Measurements from ENCODE around the gene NRIP1.
A peak's percentile ranks its signal among the peaks of the same experiment; 100 is the strongest.

Gene NRIP1

DNA sequence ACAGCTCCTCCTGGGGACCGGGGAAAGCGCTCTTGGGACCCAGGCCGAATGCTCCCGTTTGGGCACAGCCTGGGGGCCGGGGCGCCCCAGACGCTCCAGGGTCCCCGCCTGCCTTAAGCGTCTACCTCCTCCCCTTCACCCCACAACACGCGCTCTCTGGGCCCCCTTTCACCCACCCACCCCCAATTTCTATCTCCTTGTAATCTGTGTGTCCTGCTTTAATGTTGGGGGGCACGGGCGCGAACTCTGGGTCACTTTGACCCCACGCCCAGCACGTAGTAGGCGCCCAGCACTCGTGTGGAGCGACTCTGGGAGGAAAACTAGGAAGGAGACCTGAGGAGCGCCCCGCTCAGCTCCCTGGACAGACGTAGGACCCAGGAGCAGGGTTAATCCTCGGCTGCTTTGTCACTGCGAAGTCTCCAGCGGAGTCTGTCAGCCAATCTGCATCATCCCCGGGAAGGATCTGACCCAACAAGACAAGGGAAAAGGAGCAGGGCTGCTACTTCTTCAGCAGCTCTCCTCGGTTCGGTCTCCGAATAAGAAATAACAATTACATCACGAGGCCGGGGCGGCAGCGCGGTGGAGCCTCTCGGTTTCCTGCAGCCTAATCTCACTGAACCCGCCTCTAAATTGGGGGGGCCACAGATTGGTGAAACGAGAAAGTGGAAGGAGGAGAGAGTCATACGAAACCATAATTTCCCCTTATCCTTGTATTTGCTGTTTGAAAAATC is 757 bp upstream of the NRIP1 start:
- DNase-seq: peak; percentile 83

DNA sequence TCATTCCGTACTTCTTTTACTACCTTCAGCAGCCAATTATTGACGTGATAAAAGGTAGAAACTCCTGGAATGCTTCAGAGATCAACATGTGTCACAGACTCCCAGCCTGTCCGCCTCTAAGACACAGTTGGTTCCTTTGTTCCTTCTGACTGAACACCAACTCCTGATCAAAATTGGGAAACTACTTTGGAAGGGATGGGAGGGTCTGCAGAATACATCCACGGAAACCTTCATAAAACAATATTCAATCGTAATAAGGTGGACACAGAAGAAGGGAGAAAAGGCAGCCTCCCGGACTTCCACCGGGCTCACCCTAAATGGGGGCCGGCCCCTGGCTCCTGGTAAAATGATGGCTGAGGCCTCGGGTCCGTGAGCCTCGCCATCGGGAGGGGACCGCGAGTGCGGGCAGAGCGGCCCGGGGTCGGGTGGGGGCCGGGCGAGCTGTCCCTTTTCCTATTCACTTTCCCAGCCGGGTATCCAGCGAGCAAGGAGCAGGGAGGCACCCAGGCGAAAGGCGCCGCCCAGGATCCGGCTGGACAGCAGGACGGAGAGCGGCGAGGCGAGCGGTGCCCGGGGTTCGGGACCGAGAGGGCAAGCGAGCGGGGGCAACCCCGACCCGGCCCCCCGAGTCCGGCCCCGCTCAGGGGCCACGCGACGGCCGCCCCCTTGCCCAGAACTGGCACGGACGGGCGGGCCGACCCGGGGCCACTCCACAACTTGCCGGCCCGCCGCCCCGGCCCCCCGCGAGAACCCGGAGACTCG is 805 bp downstream of the NRIP1 start:
- DNase-seq: peak; percentile 46

- DNase-seq: peak; percentile 12
Observed at GRCh38 chr21:15063081-15063813, 1.6 kb downstream of the NRIP1 start.

DNA sequence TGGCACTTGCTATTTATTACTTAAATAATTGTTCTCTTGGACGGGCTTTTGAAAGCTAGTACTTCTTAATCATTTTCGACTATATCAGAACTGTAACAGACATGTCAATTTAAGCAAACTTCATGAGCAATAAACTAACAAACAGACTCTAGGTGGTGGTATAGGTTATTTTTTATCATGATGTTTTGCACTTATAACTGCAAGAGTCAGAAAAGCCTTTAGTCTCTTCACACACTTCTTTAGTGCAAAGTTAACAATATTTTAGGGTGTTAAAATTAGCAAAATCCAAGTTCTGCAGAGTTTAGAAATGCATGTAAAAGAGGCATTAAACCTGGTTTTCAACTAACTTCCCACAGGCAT is 2.2 kb downstream of the NRIP1 start:
- DNase-seq: peak; percentile 11

- DNase-seq: no peak
Observed at GRCh38 chr21:15061747-15062605, 2.8 kb downstream of the NRIP1 start.

DNA sequence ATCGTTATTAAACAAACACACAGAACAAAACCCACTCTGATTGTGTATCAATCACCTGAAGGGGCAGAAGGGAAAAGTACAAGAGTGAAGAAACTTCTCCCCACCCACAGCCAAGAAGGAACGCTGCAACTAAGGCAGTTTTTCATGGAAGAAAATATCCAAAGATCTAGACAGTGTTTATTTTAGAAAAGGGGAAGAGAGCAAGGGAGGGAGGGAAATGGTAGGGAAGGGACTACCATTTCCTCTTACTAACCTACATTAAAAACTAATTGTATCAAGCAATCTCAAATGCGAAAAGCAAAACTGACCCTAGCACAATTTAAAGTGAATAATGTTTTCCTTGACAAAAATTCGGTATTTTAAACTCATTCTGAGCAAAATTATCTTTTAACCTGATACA is 3.5 kb downstream of the NRIP1 start:
- no peak for DNase-seq

GRCh38 chr21:15060543-15061175 is 4.1 kb downstream of the NRIP1 start:
- peak; percentile 52 for DNase-seq

- no peak for DNase-seq
Observed at GRCh38 chr21:15059397-15059796, 5.4 kb downstream of the NRIP1 start.

- DNase-seq: peak; percentile 81
Observed at GRCh38 chr21:15058854-15059263, 5.9 kb downstream of the NRIP1 start.

DNA sequence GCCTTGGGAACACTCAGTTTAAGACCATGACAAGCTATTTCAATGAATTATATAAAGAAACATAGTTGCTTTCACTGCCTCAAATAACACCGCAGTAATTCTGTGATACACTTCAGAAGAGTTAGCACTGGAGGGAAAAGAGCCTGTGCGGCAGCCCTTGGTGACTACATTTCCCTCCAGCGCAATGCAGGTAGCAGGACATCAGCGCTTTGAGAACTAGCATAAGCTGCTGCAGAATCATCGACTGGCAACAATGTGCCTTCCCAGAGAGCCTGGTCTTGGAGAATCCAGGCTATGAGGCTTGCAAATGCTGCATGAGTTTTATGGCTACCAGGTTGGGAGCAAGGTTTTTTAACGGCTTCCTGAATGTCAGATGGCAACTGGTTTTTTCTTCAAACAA is 7.5 kb downstream of the NRIP1 start:
- DNase-seq: no peak

- no peak for DNase-seq
Observed at GRCh38 chr21:15054606-15055239, 10.1 kb downstream of the NRIP1 start.

GRCh38 chr21:15054089-15054488 is 10.7 kb downstream of the NRIP1 start:
- DNase-seq: no peak

DNA sequence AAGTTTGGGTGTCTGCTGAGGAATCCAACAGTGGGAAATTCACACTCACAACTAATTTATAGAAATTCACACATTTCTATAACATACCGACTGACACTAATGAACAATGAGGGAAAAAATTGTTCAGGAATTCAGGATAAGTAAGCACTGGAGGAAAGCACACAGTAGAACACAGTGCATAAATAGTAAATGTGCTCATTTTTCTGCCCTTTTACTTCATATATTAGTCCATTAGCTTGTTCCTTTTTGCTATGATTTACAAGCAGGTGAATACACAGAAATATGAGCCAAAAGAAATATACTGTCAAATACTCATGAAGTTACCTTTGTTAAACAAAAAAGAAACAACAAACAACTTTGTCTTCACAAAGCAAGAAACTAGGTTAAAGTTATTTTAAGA is 11.3 kb downstream of the NRIP1 start:
- DNase-seq: no peak

DNA sequence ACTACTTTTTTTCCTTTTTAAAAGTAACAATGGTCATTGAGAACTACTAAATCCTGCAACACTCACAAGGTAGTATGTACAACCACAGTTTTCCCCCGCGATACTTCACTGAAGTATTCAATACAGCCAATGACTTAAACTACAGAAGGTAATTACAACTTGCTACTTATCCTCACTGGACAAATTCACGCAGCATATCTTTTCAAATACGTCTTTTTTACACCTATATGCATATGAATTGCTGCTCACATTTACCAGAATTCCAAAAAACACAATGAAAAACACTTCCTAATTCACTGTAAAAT is 12.4 kb downstream of the NRIP1 start:
- DNase-seq: no peak

- no peak for DNase-seq
Observed at GRCh38 chr21:15051644-15052458, 12.9 kb downstream of the NRIP1 start.

DNA sequence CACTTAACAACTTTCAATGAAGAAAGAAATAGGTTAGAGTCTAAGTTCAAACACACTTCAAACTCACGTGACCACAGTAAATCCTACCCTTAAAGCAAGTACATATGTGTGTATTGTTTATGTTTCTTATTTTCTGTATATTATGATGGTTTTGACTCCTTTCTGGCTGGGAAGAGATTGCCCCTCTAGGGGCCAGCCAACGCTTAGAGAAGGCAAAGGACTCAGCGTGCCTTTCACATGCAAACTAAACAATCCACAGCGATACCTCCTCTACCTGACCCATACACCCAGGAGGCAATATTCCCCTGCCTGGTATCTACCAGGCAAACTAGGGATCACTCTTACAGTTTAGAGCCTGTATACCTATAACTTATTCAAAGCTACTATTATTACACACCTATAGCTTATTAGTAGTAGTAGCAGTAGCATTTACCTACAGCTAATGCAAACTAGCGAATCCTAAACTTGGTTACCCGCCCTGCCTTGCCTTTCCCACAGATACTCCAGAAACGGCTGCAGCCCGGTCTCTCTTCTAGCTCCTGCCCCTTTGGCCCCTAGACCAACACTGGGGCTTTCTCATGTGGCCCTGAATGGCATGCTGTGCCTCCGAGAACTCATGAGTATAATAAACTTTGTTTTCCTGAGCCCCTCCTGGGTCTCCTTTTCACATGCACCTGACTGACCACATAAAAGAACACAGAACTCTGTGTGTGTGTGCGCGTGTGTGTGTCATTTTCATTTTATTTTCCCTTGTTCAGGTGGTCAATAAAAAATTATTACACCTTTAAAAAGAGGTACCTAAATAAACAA is 14.0 kb downstream of the NRIP1 start:
- DNase-seq: no peak

- DNase-seq: no peak
Observed at GRCh38 chr21:15045017-15045416, 19.8 kb downstream of the NRIP1 start.

DNA sequence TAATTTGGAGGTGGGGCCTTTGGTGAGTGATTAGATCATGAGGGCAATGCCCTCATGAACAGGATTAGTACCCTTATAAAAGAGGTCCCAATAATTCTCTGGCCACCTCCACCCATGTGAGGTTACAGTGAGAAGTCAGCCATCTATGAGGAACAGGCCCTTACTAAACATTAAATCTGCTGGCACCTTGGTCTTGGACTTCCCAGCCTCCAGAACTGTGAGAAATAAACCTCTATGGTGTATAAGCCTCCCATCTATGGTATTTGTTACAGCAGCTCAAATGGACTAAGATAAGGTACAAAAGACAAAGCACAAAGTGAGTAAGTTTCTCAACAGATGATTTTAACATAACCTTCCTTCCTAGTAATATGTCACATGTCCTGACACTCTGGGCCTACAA is 22.3 kb downstream of the NRIP1 start:
- DNase-seq: no peak

DNA sequence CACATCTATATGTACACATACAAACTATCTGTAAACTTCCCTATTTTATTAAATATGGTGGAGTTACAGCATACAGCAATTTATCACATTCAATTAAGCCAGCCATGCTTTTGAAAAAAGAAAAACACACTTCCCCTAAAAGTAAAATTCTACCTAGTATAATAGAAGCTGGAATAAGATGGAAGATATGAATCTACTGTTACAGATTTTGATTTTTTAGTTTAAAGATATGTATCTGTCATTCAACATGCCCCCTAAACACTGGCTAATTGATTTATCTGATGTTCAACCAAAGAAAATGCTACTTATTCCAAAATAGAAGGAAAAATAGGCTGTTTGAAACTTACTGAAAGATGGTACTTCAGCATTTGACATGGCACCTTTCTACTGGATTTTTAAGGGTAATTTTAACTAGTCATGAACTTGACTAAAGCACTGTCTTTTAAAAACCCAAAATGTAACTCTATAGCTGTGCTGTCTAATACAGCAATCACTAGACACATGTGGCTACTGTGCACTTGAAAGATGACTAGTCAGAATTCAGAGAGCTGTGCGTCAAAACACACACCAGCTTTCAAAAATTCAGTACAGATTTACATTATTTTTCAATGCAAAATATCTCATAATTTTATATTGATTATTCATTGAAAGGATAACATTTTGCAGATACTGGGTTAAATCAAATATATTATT is 25.0 kb downstream of the NRIP1 start:
- no peak for DNase-seq
